ENCODE data around the gene MKRN3.
"Not testable (repeated sequence)": the region's sequence is repeated elsewhere in the genome, so short reads cannot be mapped to it uniquely, and the experiment has no call there.

The MKRN3 gene

GRCh38 chr15:23589012-23589411 lies 23.5 kb downstream of the MKRN3 start:
- DNase-seq (ENCODE audit: low read depth in 2 of 2): no peak

DNA sequence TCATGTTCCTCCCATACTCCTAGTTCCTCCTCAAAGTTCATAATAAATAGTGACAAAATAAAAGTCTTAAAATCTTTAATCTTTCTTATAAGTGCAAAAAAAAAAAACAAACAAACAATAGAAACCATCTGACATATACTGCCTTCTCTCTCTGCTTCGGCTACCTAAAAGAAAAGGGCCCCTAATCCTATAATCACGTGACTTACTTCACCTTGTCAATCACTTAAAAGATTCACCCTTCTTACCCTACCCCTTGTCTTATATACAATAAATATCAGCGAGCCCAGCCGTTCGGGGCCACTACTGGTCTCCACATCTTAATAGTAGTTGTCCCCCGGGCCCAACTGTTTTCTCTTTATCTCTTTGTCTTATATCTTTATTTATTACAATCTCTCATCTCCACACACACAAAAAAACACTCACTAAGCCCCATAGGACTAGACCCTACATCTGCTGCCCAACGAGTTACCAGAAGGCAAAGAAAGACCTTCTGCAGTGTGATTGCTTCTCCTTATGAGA lies 28.8 kb downstream of the MKRN3 start:
- DNase-seq (ENCODE audit: low read depth in 2 of 2): no peak

- no peak for DNase-seq (ENCODE audit: low read depth in 2 of 2)
Measured at GRCh38 chr15:23595368-23595767, 29.9 kb downstream of the MKRN3 start.

DNA sequence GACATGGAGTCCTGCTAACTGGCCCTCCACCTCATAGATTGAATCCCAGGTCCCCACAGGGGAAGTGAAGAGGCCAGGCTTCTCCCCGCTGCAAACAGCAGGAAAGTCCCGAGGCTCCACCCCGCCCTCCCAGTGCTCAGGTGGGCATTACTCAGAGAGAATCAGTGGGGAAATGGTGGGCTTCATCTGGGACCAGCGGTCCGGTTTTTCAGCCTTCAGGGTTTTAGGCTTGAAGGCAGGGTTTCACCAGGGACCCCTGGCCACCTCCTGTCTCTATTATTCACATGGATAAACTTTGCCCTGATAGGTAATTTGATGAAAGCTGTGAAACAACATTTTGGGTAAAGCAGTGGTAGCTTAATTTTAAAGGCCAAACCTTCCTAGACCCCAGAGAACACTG lies 31.3 kb downstream of the MKRN3 start:
- no peak for DNase-seq (ENCODE audit: low read depth in 2 of 2)

DNA sequence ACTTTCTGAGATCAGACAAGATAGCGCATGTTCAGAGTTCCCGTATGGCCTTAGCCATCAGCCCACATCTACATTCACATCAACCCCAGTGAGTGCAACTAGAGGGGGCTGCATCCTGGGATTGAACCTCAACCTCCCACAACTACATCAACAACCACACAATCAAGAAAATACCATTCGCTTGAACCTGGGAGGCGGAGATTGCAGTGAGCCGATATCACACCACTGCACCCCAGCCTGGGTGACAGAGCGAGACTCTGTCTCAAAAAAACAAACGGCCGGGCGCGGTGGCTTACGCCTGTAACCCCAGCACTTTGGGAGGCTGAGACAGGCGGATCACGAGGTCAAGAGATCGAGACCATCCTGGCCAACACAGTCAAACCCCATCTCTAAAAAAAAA lies 31.8 kb downstream of the MKRN3 start:
- DNase-seq (ENCODE audit: low read depth in 2 of 2): not testable (repeated sequence)

- DNase-seq (ENCODE audit: low read depth in 2 of 2): no peak
Measured at GRCh38 chr15:23599053-23599452, 33.6 kb downstream of the MKRN3 start.

DNA sequence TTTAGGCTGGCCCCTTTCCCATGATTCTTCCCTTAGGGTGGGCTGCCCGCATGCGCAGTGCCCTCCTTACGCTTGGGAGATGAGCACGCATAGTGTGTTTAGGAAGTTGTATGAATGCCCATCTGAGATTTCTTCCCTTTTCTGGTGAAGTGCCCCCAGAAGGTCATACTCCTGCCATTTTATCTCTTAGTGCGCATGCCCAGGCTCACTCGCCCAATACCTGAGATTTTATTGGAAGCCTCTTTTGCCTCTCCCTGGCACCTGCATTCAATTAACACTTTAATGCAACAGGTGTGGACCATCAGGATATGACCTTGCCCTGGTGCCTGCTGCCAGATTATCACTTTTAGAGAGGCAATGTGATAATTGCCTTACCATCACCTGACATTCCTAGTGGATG lies 36.6 kb downstream of the MKRN3 start:
- DNase-seq (ENCODE audit: low read depth in 2 of 2): no peak

GRCh38 chr15:23606226-23606625 lies 40.8 kb downstream of the MKRN3 start:
- DNase-seq (ENCODE audit: low read depth in 2 of 2): no peak

GRCh38 chr15:23616536-23616935 lies 51.1 kb downstream of the MKRN3 start:
- DNase-seq (ENCODE audit: low read depth in 2 of 2): no peak
